ENCODE measurements around the gene HES5.

Gene HES5

DNA sequence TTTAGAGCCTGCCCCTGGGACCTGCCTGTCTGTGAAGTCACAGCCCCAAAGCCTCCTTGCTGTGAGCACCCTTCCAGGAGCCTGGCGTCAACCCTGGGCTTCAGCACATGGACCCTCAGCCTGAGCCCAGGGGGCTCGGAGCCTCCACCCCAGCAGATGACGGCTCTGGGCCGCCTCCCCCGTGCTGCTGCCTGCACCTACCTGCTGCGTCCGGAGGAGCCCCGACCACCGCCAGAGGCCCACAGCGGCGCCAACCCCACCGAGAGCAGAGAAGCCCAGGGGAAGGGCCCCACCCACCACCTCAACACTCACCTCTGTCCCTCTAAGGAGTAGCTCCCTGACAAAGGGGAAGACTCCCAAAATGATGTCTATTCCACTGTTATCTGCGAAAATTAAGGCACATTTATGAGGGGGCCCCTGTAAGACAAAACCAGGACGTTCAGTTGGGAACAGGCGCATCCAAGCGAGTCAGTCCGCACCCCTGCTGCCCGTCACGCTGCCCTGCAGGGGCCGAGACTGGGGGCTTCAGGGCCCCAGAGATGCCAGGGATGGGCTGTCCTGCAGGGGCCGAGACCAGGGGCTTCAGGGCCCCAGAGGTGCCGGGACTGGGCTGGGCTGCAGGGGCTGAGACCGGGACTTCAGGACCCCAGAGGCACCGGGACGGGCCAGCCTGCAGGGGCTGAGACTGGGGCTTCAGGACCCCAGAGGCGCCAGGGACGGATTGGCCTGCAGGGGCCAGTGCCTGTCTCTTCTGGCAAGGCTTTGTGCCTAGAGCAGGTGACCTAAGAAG is 19.5 kb downstream of the HES5 start:
- no peak for DNase-seq (ENCODE audit: low read depth)
- TF ChIP-seq, protein P1, sequence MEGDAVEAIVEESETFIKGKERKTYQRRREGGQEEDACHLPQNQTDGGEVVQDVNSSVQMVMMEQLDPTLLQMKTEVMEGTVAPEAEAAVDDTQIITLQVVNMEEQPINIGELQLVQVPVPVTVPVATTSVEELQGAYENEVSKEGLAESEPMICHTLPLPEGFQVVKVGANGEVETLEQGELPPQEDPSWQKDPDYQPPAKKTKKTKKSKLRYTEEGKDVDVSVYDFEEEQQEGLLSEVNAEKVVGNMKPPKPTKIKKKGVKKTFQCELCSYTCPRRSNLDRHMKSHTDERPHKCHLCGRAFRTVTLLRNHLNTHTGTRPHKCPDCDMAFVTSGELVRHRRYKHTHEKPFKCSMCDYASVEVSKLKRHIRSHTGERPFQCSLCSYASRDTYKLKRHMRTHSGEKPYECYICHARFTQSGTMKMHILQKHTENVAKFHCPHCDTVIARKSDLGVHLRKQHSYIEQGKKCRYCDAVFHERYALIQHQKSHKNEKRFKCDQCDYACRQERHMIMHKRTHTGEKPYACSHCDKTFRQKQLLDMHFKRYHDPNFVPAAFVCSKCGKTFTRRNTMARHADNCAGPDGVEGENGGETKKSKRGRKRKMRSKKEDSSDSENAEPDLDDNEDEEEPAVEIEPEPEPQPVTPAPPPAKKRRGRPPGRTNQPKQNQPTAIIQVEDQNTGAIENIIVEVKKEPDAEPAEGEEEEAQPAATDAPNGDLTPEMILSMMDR (IDR thresholded peaks at IDR 0.05; ENCODE audit: low read depth, low read length, missing control alignments), result no peak
- no peak overlapping the region for H3K4me3 ChIP-seq (ENCODE audit: low read depth, low read length)
- in situ Hi-C loops (cut with HindIII; ENCODE audit: low sequenced_read_pairs), result loop anchor here (10.0 kb wide), 1 partner anchor 86 kb away; no protein-coding TSS in a partner anchor

DNA sequence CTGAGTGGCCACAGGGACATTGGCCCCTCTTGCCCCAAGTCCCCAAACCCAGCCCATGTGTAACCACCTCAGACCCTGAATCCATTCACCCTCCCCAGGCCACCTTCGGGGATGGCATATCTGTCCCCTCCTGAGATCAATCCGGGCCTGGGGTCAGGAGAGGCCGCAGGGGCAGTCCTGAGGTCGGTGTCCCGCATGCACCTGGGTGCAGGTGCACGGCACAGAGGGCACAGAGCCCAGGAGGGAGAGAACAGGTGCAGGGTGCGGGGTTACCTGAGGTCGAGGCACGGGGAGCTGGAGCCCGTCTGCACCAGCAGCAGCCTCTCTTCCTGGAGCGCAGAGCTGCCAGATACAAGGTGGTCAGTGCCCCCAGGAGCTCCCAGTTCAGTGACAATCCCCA is 20.5 kb downstream of the HES5 start:
- in situ Hi-C loops (cut with HindIII; ENCODE audit: low sequenced_read_pairs), result no loop called here
- TF ChIP-seq, protein P1 (IDR thresholded peaks at IDR 0.05; ENCODE audit: low read depth, low read length, missing control alignments), result no peak
- H3K4me3 ChIP-seq (ENCODE audit: low read depth, low read length), result no peak overlapping the region
- no peak for DNase-seq (ENCODE audit: low read depth)

DNA sequence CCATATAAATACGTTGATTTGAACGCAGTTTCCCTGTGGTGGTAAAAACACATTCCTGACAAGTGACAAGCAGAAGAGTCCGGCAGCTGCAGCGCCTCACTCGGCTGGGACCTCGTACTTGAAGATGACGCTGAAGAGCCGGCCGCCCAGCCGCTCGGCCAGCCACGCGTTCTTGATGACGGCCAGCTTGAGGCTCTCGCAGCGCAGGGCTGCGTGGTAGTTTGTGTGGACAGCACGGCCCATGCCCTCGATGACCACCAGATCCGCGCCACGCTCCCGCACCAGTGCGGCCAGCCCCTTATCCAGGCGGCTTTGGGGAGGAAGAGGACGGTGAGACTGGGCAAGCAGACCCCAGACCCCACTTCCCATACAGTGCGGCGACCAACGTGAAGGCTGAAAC is 21.3 kb downstream of the HES5 start:
- DNase-seq (ENCODE audit: low read depth), result no peak
- TF ChIP-seq, protein P1 (IDR thresholded peaks at IDR 0.05; ENCODE audit: low read depth, low read length, missing control alignments), result no peak
- H3K4me3 ChIP-seq (ENCODE audit: low read depth, low read length), result no peak overlapping the region
- in situ Hi-C loops (cut with HindIII; ENCODE audit: low sequenced_read_pairs), result no loop called here

DNA sequence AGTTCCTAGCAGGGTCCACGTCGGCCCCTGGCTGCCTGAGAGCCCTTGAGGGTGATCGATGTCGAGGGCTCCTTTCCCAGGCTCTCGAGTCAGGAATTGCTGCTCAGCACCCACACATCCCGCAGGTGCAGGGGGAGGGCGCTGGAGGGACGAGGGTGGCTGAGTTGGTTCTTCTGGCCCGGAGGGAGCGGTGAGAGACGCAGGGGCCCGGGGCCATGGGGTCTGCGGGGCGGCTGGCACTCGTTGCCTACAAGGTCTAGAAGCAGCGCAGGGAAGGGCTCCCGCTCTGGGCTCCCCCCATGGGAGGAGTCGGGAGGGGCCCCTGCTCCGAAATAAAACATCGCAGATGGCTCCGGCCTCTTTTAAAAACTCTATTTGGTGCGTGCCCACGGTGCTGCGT is 21.9 kb downstream of the HES5 start:
- in situ Hi-C loops (cut with HindIII; ENCODE audit: low sequenced_read_pairs), result no loop called here
- TF ChIP-seq, protein P1 (IDR thresholded peaks at IDR 0.05; ENCODE audit: low read depth, low read length, missing control alignments), result no peak
- no peak overlapping the region for H3K4me3 ChIP-seq (ENCODE audit: low read depth, low read length)
- no peak for DNase-seq (ENCODE audit: low read depth)

DNA sequence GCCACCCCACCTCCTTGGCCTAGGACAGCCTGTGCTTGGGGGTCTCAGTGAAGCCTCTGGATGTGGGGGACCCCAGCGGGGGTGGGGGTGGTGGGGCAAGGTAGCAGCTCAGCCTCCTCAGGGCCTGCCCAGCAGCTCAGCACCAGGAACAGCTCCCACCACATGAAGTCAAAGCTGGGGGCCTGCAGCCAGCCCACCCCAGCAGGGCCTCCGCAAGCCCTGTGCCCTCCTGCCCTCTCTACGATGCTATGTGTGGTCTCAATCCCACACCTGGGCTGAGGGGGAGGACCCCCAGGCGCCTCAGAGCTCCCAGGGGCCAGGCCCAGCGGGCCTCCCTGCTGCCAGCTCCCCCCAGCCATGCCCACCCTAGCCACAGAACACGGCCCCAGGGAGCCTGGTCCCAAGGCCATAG is 22.3 kb downstream of the HES5 start:
- in situ Hi-C loops (cut with HindIII; ENCODE audit: low sequenced_read_pairs), result no loop called here
- no peak for DNase-seq (ENCODE audit: low read depth)
- TF ChIP-seq, protein P1 (IDR thresholded peaks at IDR 0.05; ENCODE audit: low read depth, low read length, missing control alignments), result no peak
- no peak overlapping the region for H3K4me3 ChIP-seq (ENCODE audit: low read depth, low read length)

DNA sequence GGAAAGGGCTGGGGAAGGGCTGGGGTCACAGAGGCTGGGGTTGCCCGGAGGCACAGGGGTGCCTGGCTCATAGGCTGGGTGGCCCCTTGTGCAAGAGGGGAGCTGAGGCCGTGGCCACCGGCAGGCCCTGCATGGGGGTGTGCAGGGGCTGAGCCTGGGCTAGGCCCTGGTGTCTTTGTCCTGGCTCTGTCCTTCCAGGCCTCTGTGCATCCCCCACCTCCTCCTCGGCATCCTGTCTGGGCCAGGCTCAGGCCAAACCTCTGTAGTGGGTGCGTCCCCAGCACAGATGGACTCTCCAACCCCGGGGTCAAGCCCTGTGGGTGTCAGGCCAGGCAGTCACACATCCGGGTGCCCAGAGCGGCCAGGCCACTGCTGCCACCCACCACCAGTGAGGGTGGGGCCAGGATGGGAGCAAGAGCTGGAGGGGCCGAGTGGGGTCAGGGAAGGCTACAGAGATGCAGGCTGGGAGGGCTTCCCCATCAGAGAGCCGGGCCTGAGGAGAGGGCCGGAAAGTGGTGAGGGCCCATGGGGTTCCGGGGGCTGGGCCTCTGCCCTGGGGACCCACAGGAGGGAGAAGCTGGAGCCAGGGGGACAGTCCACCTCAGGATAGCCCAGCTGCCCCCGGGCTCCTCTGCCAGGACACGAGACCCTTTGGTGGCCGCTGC is 23.0 kb downstream of the HES5 start:
- no peak for DNase-seq (ENCODE audit: low read depth)
- no peak overlapping the region for H3K4me3 ChIP-seq (ENCODE audit: low read depth, low read length)
- in situ Hi-C loops (cut with HindIII; ENCODE audit: low sequenced_read_pairs), result no loop called here
- TF ChIP-seq, protein P1 (IDR thresholded peaks at IDR 0.05; ENCODE audit: low read depth, low read length, missing control alignments), result no peak
